OCI-LY3 (cell line): ENCODE data around the gene ARGFX.

Experiments
- CTCF ChIP-seq: fragments of 200-600, 300-600 bp; sonication (generic); IDR thresholded peaks from 2 replicates; pipeline ENCODE4 v1.5.1; 2014; ENCODE audit warnings: antibody characterized with exemption, low read length, low read depth
- EZH2phosphoT487 ChIP-seq: fragments of 200-600 bp; shearing (Covaris generic); IDR thresholded peaks from 2 replicates; pipeline ENCODE4 v1.6.1; 2018; ENCODE audit warnings: antibody characterized with exemption, mixed run types, low read depth

DNA sequence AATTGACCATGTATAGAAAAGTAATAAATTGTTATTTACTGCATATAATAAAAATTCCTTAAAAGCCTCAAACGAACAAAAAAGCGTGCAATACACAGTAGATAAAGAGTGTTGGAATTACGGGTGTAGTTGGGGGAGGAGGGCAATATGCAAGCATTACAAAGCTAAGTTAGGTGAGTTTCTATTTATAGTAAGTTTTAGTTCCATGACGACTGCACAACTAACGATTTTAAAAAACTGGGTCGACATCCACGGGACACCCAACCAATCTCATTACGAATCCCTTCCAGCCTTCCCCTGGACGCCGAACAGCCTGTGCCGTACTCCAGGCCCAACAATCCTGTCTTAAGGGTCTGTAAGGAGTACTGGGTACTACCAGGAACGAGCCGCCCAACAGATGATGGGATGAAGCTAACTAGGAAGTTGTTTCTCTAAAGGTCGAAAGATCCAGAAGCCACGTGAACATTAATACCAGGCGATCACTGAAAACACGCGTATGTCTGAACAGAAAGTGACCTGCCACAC, 22.6 kb upstream of the ARGFX start:
- TF ChIP-seq CTCF (no peak), EZH2phosphoT487 (no peak)
